Measurements from ENCODE around the gene PAPPA. TPM values are rescaled to one million over a fixed set of nuclear protein-coding genes. Genes with fewer than 3 reads are reported as not detected.

PAPPA gene
- total RNA-seq, 1 donor from 2014 or later: 0.69 TPM

GRCh38 chr9:116379821-116380220, 226.2 kb downstream of the PAPPA start:
- no peak for DNase-seq
- no peaks in the 10 kb centered on the region for H3K9me3 ChIP-seq (replicated peaks)
- no peak overlapping the region for H3K4me3 ChIP-seq
- H3K36me3 ChIP-seq: no peaks in the 10 kb centered on the region
- no peak for TF ChIP-seq CTCF (IDR thresholded peaks at IDR 0.05; ENCODE audit: borderline replicate concordance)
- intact Hi-C loops (cut with micrococcal nuclease): no loop called here
- H3K4me1 ChIP-seq: peaks cover 4% of the 10 kb centered on the region
- H3K27ac ChIP-seq (replicated peaks): no peak overlapping the region
- no peaks in the 10 kb centered on the region for H3K27me3 ChIP-seq (ENCODE audit: low read depth)

GRCh38 chr9:116380496-116380995, 227.0 kb downstream of the PAPPA start:
- intact Hi-C loops (cut with micrococcal nuclease): no loop called here
- TF ChIP-seq CTCF (IDR thresholded peaks at IDR 0.05; ENCODE audit: borderline replicate concordance): no peak
- no peak overlapping the region for H3K4me3 ChIP-seq

GRCh38 chr9:116381350-116381749, 227.8 kb downstream of the PAPPA start:
- no peaks in the 10 kb centered on the region for H3K9me3 ChIP-seq (replicated peaks)
- H3K27me3 ChIP-seq (ENCODE audit: low read depth): no peaks in the 10 kb centered on the region
- H3K4me1 ChIP-seq: peaks cover 4% of the 10 kb centered on the region
- DNase-seq: no peak
- no peaks in the 10 kb centered on the region for H3K36me3 ChIP-seq
- intact Hi-C loops (cut with micrococcal nuclease): no loop called here
- no peak overlapping the region for H3K27ac ChIP-seq (replicated peaks)
- no peak overlapping the region for H3K4me3 ChIP-seq
- no peak for TF ChIP-seq CTCF (IDR thresholded peaks at IDR 0.05; ENCODE audit: borderline replicate concordance)

More at GRCh38 chr9:116380496-116380995, 227.0 kb downstream of the PAPPA start:
- Histone ChIP-seq H3K27ac (replicated peaks) (no peak overlapping the region), H3K36me3 (no peaks in the 10 kb centered on the region), H3K9me3 (replicated peaks) (no peaks in the 10 kb centered on the region), H3K4me1 (peaks cover 4% of the 10 kb centered on the region), H3K27me3 (ENCODE audit: low read depth) (no peaks in the 10 kb centered on the region)
- DNase-seq: no peak

- Histone ChIP-seq H3K27ac (replicated peaks) (no peak overlapping the region), H3K27me3 (ENCODE audit: low read depth) (no peaks in the 10 kb centered on the region), H3K4me3 (no peak overlapping the region), H3K9me3 (replicated peaks) (no peaks in the 10 kb centered on the region), H3K36me3 (no peaks in the 10 kb centered on the region), H3K4me1 (peaks cover 4% of the 10 kb centered on the region)
- intact Hi-C loops (cut with micrococcal nuclease): no loop called here
- DNase-seq: no peak
- no peak for TF ChIP-seq CTCF (IDR thresholded peaks at IDR 0.05; ENCODE audit: borderline replicate concordance)
Measured at GRCh38 chr9:116382053-116382452, 228.5 kb downstream of the PAPPA start.

- intact Hi-C loops (cut with micrococcal nuclease): no loop called here
- Histone ChIP-seq H3K4me3 (no peak overlapping the region), H3K27me3 (ENCODE audit: low read depth) (no peaks in the 10 kb centered on the region), H3K4me1 (no peaks in the 10 kb centered on the region), H3K9me3 (replicated peaks) (no peaks in the 10 kb centered on the region), H3K27ac (replicated peaks) (no peak overlapping the region), H3K36me3 (no peaks in the 10 kb centered on the region)
- DNase-seq: no peak
- no peak for TF ChIP-seq CTCF (IDR thresholded peaks at IDR 0.05; ENCODE audit: borderline replicate concordance)
Measured at GRCh38 chr9:116383133-116383532, 229.5 kb downstream of the PAPPA start.

Measured in left ventricle myocardium inferior (tissue), 1 donor.